ENCODE data around the gene SCRT2. TPM values are rescaled to one million over a fixed set of nuclear protein-coding genes. Genes with fewer than 3 reads are reported as not detected.

Gene SCRT2
- total and polyA plus RNA-seq, 9 of the 15 experiments (the other 6 are each of a cell fraction or from before 2014, with no cell fraction given): 0.04 to 0.75 (median 0.13) TPM; not detected in 2

- TF ChIP-seq SFPQ (IDR thresholded peaks at IDR 0.05; ENCODE audit: low read depth, low read length): no peak
- no peak for TF ChIP-seq SRSF1 (IDR thresholded peaks at IDR 0.05; ENCODE audit: low read depth, low read length)
- no peak for TF ChIP-seq HDAC1 (IDR thresholded peaks at IDR 0.05)
- peak; percentile 56 for TF ChIP-seq POLR2G (IDR thresholded peaks at IDR 0.05; ENCODE audit: low read depth, low read length)
- no peak for TF ChIP-seq ZNF696 (CRISPR knock-in tag; conservative IDR thresholded peaks at IDR 0.05)
- TF ChIP-seq ZNF717 (CRISPR knock-in tag; IDR thresholded peaks at IDR 0.05): no peak
- TF ChIP-seq, protein P1, sequence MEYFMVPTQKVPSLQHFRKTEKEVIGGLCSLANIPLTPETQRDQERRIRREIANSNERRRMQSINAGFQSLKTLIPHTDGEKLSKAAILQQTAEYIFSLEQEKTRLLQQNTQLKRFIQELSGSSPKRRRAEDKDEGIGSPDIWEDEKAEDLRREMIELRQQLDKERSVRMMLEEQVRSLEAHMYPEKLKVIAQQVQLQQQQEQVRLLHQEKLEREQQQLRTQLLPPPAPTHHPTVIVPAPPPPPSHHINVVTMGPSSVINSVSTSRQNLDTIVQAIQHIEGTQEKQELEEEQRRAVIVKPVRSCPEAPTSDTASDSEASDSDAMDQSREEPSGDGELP (CRISPR knock-in tag; IDR thresholded peaks at IDR 0.05; ENCODE audit: borderline replicate concordance): peak; percentile 93
- no peak for TF ChIP-seq ZNF3 (CRISPR knock-in tag; IDR thresholded peaks at IDR 0.05)
- TF ChIP-seq TSC22D4 (tag; IDR thresholded peaks at IDR 0.05): no peak
- TF ChIP-seq CTBP1 (IDR thresholded peaks at IDR 0.05; ENCODE audit: borderline replicate concordance): no peak
- no peak for TF ChIP-seq SRSF9 (IDR thresholded peaks at IDR 0.05; ENCODE audit: borderline replicate concordance, low read depth, low read length)
- TF ChIP-seq BHLHE40 (IDR thresholded peaks at IDR 0.05; ENCODE audit: low read length): no peak
- no peak for TF ChIP-seq PCBP2 (IDR thresholded peaks at IDR 0.05; ENCODE audit: low read depth, low read length, poor library complexity, severe bottlenecking)
- peak; percentile 76 for TF ChIP-seq SMC3 (conservative IDR thresholded peaks at IDR 0.05; ENCODE audit: insufficient read depth, low read depth, low read length)
- TF ChIP-seq CREBBP (IDR thresholded peaks at IDR 0.05; ENCODE audit: low read depth, low read length): no peak
- TF ChIP-seq RFX5 (IDR thresholded peaks at IDR 0.05; ENCODE audit: low read depth, low read length): no peak
- no peak for TF ChIP-seq AFF4 (CRISPR knock-in tag; IDR thresholded peaks at IDR 0.05)
- TF ChIP-seq HMG20A (CRISPR knock-in tag; conservative IDR thresholded peaks at IDR 0.05): no peak
- no peak for TF ChIP-seq L3MBTL2 (IDR thresholded peaks at IDR 0.05)
- TF ChIP-seq SNIP1 (IDR thresholded peaks at IDR 0.05; ENCODE audit: low read depth): no peak
- TF ChIP-seq ZNF707 (CRISPR knock-in tag; conservative IDR thresholded peaks at IDR 0.05): no peak
Observed at GRCh38 chr20:645318-646106, 30.1 kb downstream of the SCRT2 start (continued).

All from K562 (cell line).